HG02981 (cell line): ENCODE results near the gene RBM4B.

Source experiments
- ATAC-seq: cut with Tn5 transposase; IDR thresholded peaks from one replicate; pipeline ENCODE4 v1.9.1; 2021; ENCODE audit warnings: mild to moderate bottlenecking, moderate library complexity; ENCODE audit not compliant: unreplicated experiment

The RBM4B gene

GRCh38 chr11:66707486-66707885, 29.8 kb upstream of the RBM4B start:
- ATAC-seq, result no peak

DNA sequence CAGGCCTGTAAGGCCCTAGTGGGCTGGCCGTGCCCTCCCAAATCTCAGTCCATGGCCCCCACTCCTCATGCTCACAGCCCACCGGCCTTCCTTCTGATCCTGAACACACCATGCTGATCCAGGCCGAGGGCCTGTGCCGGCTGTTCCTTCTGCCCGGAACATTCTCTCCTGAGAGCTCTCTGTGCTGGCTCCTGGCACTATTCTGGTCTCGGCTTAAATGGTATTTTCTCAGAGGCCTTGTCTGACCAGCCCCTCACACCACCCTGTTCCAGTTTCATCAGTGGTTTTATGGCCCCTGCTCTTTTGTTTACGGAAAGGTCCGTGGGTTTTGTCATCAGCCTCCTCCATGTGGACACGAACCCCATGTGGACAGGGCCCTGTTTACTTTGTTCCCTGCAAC, 29.3 kb upstream of the RBM4B start:
- ATAC-seq, result no peak

GRCh38 chr11:66705587-66706335, 28.1 kb upstream of the RBM4B start:
- ATAC-seq, result no peak

DNA sequence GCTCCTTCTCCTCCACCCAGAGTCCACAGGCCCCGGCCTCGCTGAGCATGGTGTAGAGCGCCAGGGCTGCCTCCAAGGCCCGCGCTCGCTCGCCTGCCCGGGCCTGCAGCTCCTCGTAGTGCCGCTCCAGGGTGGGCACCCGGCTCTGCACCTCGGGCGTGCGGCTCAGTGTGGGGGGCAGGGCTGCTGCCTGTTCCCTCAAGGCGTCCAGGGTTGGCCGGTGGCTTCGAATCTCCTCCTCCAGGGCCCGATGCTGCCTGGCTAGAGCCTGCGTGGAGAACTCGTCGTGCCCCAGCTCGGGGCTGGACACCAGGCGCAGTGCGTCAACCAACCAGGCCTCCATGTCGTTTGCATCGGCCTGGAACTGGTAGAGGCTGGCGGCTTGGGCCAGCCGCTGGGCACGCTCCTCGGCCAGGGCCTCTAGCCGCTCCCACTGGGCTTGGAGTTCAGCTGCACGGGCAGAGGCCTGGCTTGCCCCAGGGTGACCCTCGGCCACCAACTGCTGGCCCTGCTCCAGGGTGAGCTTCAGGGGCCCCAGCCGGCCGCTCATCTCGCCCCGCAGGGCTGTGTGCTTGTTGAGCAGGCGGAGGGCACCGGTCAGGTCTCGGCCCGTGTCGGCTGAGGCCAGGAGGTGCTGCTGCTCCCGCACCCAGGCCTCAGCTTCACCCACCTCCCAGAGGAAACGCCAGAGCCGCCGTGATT, 27.1 kb upstream of the RBM4B start:
- ATAC-seq, result no peak

GRCh38 chr11:66701432-66702240, 23.9 kb upstream of the RBM4B start:
- no peak for ATAC-seq

- no peak for ATAC-seq
Observed at GRCh38 chr11:66700742-66701141, 23.1 kb upstream of the RBM4B start.

DNA sequence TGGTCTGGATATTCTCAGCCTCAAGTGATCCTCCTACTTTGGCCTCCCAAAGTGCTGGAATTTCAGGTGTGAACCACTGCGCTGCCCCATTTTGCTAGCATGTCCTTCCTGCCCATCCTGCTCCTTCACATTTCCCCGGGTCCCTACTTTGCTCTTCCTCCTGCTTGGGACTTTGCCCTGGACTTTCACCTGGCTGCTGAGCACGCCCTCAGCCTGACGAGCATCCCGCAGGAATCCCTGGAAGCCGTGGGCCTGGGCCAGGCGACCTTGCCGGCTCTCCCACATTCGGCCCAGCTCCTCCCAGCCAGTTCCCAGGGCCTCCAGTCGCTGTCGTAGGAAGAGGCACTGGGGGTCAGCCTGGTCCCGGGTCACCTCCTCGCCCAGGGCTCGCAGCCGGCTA, 22.6 kb upstream of the RBM4B start:
- ATAC-seq, result no peak

DNA sequence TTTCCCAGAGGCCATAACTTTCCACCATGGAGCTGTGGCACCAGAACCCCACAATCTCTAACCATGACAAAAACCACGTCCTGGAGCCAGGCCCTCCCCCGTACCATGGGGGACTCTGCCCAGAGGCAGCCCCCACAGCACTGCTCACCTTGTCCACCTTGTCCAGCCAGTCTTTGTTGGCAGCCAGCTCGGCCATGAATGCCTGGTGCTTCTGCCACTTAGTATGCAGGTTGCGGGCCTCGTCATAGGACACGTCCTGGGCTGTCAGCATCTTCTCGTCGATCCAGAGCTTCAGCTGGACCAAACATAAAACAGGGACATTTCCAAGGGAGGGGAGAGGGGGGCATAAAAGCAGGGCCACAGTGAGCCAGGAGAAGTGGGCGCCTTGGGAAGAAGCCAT, 20.8 kb upstream of the RBM4B start:
- ATAC-seq, result no peak

- no peak for ATAC-seq
Observed at GRCh38 chr11:66697988-66698387, 20.3 kb upstream of the RBM4B start.

GRCh38 chr11:66696146-66696545, 18.5 kb upstream of the RBM4B start:
- no peak for ATAC-seq

DNA sequence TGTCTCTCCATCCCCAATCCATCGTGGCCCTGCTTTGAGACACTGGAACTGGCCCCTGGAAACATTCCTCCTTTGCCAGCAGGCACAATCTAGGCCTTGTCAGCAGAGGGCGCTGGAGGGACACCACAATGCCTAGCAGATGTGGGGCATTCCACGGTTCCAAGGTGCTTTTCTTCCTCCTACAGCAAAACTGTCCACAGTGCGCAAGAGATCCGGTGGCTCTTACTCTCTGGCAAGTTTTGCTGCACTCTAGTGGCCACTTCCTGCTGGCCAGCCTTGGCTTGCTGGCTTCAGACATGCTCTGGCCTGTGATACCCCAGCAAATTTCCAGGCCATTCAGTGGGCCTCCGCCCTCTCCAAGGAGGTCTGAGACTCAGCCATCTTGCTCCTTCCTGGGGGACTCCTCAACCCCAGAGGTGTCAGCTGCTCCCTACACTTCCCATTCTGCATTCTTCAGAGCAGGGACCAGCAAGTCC, 17.1 kb upstream of the RBM4B start:
- ATAC-seq, result no peak

DNA sequence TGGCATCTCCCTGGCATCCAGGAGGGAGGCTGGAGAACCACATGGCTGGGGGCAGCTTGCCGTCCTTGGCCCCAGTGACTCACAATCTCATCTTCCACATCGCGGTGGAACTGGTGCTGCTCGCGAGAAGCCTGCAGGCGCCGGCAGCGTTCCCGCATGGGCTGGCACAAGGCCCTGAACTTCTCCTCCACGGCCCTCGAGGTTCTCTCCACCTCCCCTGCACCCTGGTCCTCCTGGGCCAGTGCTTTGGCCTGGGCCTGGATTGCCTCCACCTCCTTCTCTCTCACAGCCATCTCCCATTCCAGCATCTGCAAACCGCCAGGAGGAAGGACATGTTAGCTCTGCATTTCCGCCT, 16.3 kb upstream of the RBM4B start:
- no peak for ATAC-seq

DNA sequence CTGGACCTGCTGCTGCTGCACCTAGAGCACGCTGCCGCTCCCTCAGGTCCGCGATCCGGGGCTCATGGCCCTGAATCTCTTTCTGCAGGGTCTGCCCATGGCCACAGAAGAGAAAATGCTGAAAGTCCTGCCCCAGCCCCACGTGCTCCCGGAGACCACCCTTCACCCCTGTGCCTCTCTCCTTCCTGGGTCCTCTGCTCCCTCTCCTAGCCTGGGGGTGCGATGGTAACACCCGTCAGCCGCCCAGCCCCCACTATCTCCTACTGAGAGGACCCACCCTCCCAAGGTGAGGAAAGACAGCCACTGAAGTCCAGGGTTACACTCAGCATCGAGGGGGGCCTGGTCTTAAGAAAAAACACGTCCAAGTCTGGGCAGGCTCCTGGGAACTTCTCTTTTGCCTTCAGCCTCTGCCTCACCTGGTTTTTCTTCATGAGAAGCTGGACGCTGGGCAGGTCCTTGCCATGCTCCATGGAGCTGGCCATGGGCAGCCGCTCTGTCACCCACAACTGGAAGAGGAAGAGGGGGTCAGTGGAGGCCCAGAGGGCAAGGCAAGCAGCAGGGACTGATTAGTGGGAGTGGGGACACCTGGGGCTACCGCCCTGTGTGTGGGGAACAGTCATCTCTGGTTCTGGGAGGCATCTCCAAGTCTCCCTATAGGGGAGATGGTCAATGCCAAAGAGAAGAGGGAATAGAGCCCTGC, 15.8 kb upstream of the RBM4B start:
- ATAC-seq, result no peak

DNA sequence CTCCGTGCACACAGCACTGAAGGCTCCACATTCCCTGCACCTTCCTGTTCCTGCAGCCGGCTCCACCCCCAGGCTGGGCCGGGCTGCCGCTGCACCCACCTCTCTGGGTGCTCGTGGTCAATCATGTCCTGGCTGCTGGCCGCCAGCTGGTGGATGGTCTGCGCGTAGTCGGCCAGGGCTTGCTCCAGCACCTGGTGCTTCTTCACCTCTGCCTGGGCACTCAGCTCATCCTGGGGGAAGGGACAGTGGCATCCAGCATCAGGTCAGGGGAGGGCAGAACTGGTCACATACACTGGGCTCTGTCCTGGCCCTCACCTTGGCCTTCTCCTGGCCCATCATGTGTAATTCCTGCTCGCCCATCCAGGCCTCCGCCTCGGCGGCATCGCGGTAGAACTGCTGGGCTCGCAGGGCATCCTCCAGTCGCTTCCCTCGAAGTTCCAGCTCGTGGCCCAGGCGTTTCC, 15.2 kb upstream of the RBM4B start:
- ATAC-seq, result no peak

GRCh38 chr11:66692446-66692845, 14.8 kb upstream of the RBM4B start:
- ATAC-seq, result no peak

DNA sequence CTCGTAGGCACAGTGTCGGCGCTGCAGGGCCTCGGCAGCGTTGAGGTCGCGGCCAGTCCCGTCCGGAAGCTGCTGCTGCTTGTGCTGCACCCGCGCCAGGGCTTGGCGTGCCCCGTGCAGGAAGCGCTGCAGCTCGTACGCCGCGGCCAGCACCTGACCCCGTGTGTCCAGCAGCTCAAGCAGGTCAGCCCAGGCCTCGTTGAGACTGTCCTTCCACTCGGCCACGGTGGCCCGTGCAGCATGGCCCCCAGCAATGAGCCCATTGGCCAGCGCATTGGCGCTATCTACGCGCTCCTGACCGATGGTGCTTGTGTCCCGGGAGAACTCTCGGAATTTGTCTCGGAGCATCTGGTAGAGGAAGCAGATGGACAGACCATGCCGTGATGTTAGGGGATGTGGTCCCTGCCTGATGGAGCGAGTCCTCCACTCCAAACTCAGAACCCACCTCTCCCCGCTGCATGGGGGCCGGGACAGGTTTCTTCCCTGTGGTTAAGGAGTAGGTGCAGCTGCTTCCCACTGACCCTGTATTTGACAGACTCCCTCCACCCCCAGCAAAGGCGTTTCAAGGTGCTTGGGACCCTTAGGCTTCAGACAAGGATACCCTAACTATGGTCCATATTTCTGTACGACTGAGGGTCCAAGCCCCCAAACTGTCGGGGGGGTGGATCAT, 13.8 kb upstream of the RBM4B start:
- no peak for ATAC-seq

DNA sequence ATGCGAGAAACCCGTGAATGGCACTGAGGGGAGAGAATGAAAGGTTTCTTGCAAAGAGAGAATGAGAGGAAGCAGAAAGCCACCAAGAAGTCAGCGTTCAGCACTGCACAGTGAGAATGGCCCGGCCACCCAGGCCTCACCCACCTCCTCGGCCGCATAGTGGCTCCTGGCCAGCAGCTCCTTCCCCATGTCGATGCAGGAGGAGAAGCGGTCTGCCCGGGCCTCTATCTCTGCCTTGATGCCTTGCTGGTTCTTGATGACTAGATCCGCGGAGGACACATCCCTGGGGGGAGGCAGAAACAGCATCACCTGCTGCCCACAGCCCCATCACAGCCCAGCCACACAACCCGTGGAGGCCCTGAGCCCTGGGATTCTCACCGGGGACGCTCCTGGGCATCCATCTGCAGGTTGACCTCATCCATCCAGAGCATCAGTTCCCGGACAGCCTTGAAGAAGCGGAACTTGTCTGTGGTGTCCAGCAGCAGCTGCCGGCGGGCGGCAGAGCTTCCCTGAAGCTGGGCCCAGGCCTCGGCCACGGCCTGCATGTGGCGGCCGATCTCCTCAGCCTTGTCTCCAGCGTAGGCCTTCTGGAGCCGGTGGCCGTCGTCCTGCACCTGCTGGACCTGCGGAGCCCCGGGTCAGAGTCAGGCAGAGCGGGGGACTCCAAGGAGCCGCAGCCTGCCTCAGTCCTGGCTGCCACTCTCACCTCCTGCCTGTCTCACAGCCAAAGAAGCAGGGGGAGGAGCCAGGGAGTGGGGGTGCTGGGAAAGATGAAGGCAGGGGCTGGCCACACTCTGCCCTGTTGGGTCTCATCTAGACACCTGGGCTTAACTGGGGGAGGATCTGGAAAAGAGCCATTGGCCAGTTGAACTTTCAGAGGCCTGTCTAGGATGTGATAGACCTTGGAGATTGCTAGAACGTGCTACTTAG, 12.2 kb upstream of the RBM4B start:
- ATAC-seq, result no peak

- ATAC-seq, result no peak
Observed at GRCh38 chr11:66688561-66689534, 11.2 kb upstream of the RBM4B start.
